Gastroesophageal sphincter (tissue), 3 donors: Measurements from ENCODE around the gene DCUN1D1.

Experiments used
- EP300 ChIP-seq: sonication (generic); formaldehyde crosslinking; IDR thresholded peaks from one replicate; pipeline ENCODE4 v1.6.1; 2017; ENCODE audit warnings: antibody characterized with exemption, mild to moderate bottlenecking
- POLR2A ChIP-seq, 2 donors: fragments of 450-650 bp; IDR thresholded peaks; one replicate each; pipeline ENCODE4 v1.6.1; 2017; ENCODE audit warnings: antibody characterized with exemption in 2 of 2, mild to moderate bottlenecking in 2 of 2, moderate library complexity in 1 of 2
- POLR2AphosphoS5 ChIP-seq: sonication (generic); formaldehyde crosslinking; IDR thresholded peaks from one replicate; pipeline ENCODE4 v1.6.1; 2017; ENCODE audit warnings: antibody characterized with exemption
- TF ChIP-seq, protein P1 (sequence below), 4 experiments: fragments of 200-600 bp in 2 of 4; fragments of 450-650 bp in 2 of 4; sonication (generic) in 1 of 4; IDR thresholded peaks; one replicate each; pipeline ENCODE4 v1.5.1; 2017 to 2019; ENCODE audit warnings: antibody characterized with exemption in 4 of 4, mild to moderate bottlenecking in 2 of 4, moderate library complexity in 2 of 4

DNA sequence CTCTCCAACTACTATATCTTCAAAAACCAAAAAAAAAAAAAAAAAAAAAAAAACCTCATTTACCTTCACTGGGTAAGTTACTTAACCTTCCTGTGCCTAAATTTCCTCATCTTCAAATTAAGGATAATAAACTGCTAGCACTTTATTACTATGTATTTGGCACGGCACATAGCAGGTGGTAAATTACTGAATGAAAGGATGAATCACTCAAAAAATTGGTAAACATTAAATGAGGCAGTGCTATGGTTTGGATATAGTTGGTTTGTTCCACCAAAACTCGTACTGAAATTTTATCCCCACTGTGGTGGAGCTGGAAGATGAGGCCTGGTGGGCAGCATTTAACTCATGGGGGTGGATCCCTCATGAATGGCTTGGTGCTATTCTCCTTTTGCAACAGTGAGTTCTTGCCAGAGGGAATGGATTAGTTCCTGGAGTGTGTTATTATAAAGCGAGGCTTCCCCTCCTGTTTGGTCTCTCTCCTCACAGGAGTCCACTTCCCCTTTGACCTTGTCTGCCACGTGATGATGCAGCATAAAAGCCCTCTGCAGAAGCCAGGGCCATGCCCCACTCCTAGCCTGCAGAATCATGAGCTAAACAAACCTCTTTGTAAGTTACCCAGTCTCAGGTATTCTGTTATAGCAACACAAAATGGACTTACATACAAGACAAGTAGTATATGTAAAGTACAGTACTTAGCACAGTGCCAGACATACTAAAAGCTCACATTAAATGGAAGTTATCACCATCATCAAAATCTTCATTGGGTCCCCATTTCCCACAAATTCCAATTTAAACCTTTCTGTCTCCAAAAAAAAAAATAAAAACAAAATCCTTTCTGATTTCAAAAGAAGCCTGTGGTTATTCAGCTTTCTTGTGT, 20.6 kb downstream of the DCUN1D1 start:
- TF ChIP-seq, protein P1, sequence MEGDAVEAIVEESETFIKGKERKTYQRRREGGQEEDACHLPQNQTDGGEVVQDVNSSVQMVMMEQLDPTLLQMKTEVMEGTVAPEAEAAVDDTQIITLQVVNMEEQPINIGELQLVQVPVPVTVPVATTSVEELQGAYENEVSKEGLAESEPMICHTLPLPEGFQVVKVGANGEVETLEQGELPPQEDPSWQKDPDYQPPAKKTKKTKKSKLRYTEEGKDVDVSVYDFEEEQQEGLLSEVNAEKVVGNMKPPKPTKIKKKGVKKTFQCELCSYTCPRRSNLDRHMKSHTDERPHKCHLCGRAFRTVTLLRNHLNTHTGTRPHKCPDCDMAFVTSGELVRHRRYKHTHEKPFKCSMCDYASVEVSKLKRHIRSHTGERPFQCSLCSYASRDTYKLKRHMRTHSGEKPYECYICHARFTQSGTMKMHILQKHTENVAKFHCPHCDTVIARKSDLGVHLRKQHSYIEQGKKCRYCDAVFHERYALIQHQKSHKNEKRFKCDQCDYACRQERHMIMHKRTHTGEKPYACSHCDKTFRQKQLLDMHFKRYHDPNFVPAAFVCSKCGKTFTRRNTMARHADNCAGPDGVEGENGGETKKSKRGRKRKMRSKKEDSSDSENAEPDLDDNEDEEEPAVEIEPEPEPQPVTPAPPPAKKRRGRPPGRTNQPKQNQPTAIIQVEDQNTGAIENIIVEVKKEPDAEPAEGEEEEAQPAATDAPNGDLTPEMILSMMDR (IDR thresholded peaks at IDR 0.05) = no peak
- no peak for TF ChIP-seq POLR2A (IDR thresholded peaks at IDR 0.05)
- no peak for TF ChIP-seq EP300
- no peak for TF ChIP-seq POLR2AphosphoS5
